ENCODE results near the gene HACD2. TPM values are rescaled to one million over a fixed set of nuclear protein-coding genes. Genes with fewer than 3 reads are reported as not detected.

Gene HACD2
- total RNA-seq, 1 donor from 2014 or later = 13.9 TPM

DNA sequence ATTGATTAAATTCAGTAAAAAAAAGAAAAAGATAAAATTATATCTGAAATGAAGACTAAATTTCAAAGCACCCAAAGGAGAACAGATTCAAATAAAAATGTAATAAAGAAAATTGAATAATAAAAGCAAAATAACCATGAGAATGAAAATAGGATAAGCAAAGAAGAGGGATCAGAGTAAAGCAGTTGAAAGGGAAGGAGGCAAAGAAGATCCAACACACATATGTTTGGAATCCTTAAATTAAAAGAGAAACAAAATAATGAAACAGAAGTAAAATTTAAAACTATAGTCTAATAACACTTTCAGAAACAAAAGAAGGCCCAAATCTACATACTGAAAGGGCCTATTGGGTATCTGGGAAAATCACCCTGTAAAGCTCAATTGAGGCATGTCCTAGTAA lies 32.1 kb downstream of the HACD2 start:
- DNase-seq (ENCODE audit: low spot score) = no peak

DNA sequence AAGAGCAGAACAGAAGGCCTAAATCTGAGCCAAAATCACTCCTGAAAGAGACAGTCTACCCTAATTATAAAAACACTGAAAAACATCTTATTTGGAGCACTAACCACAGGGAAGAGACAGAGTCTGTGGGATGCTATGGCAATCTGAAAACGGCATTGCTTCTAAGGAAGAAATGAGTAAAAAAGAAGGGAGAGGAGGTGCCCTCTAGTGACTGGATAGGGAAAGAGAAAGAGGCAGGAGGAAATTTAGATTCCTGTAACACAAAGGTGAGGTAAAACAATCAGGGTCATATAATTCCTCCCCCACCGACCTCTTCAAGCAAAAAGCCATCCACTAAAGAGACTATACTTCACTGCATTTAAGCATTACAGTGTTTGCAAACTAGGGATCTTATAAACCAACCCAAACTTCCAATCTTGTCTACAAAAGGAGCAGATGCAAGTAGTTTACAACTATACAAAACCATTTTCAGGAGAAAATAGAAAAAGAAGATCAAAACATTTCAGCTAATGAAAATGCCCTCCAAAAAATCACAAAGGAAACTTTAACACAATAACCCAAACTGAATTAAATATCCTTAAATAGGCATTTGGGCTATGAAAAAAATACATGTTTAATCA lies 32.6 kb downstream of the HACD2 start:
- no peaks in the 10 kb centered on the region for H3K9me3 Mint-ChIP-seq (ENCODE audit: unreplicated experiment)
- H3K4me3 Mint-ChIP-seq (ENCODE audit: unreplicated experiment) = no peak overlapping the region
- peaks cover 39% of the 10 kb centered on the region for H3K36me3 Mint-ChIP-seq (ENCODE audit: low read depth, unreplicated experiment)
- TF ChIP-seq, protein P1, sequence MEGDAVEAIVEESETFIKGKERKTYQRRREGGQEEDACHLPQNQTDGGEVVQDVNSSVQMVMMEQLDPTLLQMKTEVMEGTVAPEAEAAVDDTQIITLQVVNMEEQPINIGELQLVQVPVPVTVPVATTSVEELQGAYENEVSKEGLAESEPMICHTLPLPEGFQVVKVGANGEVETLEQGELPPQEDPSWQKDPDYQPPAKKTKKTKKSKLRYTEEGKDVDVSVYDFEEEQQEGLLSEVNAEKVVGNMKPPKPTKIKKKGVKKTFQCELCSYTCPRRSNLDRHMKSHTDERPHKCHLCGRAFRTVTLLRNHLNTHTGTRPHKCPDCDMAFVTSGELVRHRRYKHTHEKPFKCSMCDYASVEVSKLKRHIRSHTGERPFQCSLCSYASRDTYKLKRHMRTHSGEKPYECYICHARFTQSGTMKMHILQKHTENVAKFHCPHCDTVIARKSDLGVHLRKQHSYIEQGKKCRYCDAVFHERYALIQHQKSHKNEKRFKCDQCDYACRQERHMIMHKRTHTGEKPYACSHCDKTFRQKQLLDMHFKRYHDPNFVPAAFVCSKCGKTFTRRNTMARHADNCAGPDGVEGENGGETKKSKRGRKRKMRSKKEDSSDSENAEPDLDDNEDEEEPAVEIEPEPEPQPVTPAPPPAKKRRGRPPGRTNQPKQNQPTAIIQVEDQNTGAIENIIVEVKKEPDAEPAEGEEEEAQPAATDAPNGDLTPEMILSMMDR (IDR thresholded peaks at IDR 0.05; ENCODE audit: unreplicated experiment) = peak; percentile 30
- peaks cover 2% of the 10 kb centered on the region for H3K4me1 Mint-ChIP-seq (ENCODE audit: unreplicated experiment)
- H3K27ac Mint-ChIP-seq (ENCODE audit: unreplicated experiment) = no peak overlapping the region
- DNase-seq (ENCODE audit: low spot score) = no peak
- H3K27me3 Mint-ChIP-seq (ENCODE audit: unreplicated experiment) = peaks cover 1% of the 10 kb centered on the region

More for the DNA sequence above, 32.1 kb downstream of the HACD2 start:
- H3K27me3 Mint-ChIP-seq (ENCODE audit: unreplicated experiment) = peaks cover 1% of the 10 kb centered on the region
- H3K4me1 Mint-ChIP-seq (ENCODE audit: unreplicated experiment) = peaks cover 2% of the 10 kb centered on the region
- TF ChIP-seq, protein P1 (IDR thresholded peaks at IDR 0.05; ENCODE audit: unreplicated experiment) = no peak
- peaks cover 43% of the 10 kb centered on the region for H3K36me3 Mint-ChIP-seq (ENCODE audit: low read depth, unreplicated experiment)
- no peak overlapping the region for H3K27ac Mint-ChIP-seq (ENCODE audit: unreplicated experiment)
- H3K4me3 Mint-ChIP-seq (ENCODE audit: unreplicated experiment) = no peak overlapping the region
- H3K9me3 Mint-ChIP-seq (ENCODE audit: unreplicated experiment) = no peaks in the 10 kb centered on the region

- peaks cover 1% of the 10 kb centered on the region for H3K27me3 Mint-ChIP-seq (ENCODE audit: unreplicated experiment)
- peaks cover 2% of the 10 kb centered on the region for H3K4me1 Mint-ChIP-seq (ENCODE audit: unreplicated experiment)
- H3K9me3 Mint-ChIP-seq (ENCODE audit: unreplicated experiment) = no peaks in the 10 kb centered on the region
These were observed 36.9 kb downstream of the HACD2 start for GRCh38 chr3:123547881-123548519.

DNA sequence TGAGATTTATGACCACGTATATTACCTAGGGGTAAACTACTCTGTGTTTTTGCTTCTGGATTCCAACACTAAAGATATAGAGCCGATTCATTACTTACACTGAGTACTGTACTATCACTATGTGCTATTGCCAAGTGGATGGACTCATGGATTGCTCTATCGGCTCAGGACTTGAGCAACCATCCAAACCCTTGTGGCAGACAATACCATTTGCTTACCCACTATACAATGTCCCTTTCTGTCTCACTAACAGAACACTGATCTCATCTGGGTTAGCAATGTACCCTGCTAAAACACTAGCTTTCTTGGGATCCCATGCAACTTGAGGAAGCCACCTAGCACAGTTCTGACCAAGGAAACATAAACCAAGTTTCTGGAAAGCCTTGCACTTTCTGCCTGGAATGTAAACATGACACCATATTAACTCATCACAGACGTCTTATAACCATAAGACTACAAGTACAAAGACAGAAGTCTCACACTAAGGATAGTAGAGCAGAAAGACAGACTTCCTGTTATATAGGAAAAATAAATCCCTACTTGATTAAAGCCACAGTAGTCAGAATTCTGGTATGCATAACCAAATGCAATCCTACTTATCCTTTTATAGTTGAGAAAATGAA lies 38.6 kb downstream of the HACD2 start:
- Mint-ChIP-seq H3K4me1 (ENCODE audit: unreplicated experiment) (peaks cover 2% of the 10 kb centered on the region), H3K4me3 (ENCODE audit: unreplicated experiment) (no peak overlapping the region), H3K36me3 (ENCODE audit: low read depth, unreplicated experiment) (peaks cover 12% of the 10 kb centered on the region), H3K9me3 (ENCODE audit: unreplicated experiment) (no peaks in the 10 kb centered on the region), H3K27me3 (ENCODE audit: unreplicated experiment) (peaks cover 1% of the 10 kb centered on the region), H3K27ac (ENCODE audit: unreplicated experiment) (no peak overlapping the region)
- TF ChIP-seq, protein P1 (IDR thresholded peaks at IDR 0.05; ENCODE audit: unreplicated experiment) = no peak
- no peak for DNase-seq (ENCODE audit: low spot score)

More at GRCh38 chr3:123547881-123548519, 36.9 kb downstream of the HACD2 start:
- no peak for DNase-seq (ENCODE audit: low spot score)
- Mint-ChIP-seq H3K27ac (ENCODE audit: unreplicated experiment) (no peak overlapping the region), H3K4me3 (ENCODE audit: unreplicated experiment) (peak overlapping the region; percentile 79), H3K36me3 (ENCODE audit: low read depth, unreplicated experiment) (peaks cover 15% of the 10 kb centered on the region)
- TF ChIP-seq, protein P1 (IDR thresholded peaks at IDR 0.05; ENCODE audit: unreplicated experiment) = no peak

DNA sequence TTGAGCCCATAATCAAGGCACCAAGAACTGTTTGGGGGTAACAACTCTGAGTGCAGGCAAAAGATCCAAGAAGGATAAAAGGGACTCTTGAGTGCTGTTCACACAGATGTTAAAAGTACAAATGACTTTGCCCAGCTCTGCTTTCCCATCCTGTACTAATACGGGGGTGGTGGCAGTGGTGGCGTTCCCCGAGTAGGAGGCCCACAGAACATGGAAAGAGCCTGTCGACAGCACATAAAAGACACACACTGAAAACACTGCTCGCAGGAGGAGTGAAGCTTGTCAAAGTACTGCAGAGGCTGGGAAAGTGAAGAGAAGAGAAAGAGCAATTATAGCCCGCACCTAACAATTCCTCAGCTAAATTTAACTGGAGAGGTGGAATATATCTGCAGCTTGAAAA lies 40.9 kb downstream of the HACD2 start:
- Mint-ChIP-seq H3K4me3 (ENCODE audit: unreplicated experiment) (no peak overlapping the region), H3K9me3 (ENCODE audit: unreplicated experiment) (no peaks in the 10 kb centered on the region), H3K27ac (ENCODE audit: unreplicated experiment) (no peak overlapping the region), H3K36me3 (ENCODE audit: low read depth, unreplicated experiment) (peaks cover 2% of the 10 kb centered on the region), H3K4me1 (ENCODE audit: unreplicated experiment) (peaks cover 2% of the 10 kb centered on the region), H3K27me3 (ENCODE audit: unreplicated experiment) (no peaks in the 10 kb centered on the region)
- no peak for DNase-seq (ENCODE audit: low spot score)
- TF ChIP-seq, protein P1 (IDR thresholded peaks at IDR 0.05; ENCODE audit: unreplicated experiment) = no peak

Measured in endothelial cell (in vitro differentiated cells).